Activated T-cell treated with anti-CD3 and anti-CD28 coated beads, Interleukin-2, amount 50 U/mL, for 72 hours (primary cell): ENCODE results near the gene KRT71. TPM values are rescaled to one million over a fixed set of nuclear protein-coding genes. Genes with fewer than 3 reads are reported as not detected.
"Not testable (repeated sequence)": the region's sequence is repeated elsewhere in the genome, so short reads cannot be mapped to it uniquely, and the experiment has no call there.

Experiments used
- ATAC-seq, 2 donors: fragments of 150-1000 bp; cut with Tn5 transposase; replicated peaks in 1 of 2; 2 replicates each; pipeline ENCODE4 v1.10.0; 2021; ENCODE audit warnings: moderate library complexity in 2 of 2, mild to moderate bottlenecking in 1 of 2
- DNase-seq, 2 donors: peaks; one replicate each; pipeline ENCODE4 v3.0.0; 2021 to 2022; ENCODE audit warnings: mixed read lengths in 1 of 2
- H3K27ac Mint-ChIP-seq: one replicate; pipeline ENCODE4 v1.8.0; 2022; ENCODE audit warnings: mild to moderate bottlenecking, moderate library complexity, mixed read lengths
- H3K27me3 Mint-ChIP-seq: one replicate; pipeline ENCODE4 v1.8.0; 2022; ENCODE audit warnings: low read depth, mixed read lengths
- H3K36me3 Mint-ChIP-seq, 2 donors: one replicate each; pipeline ENCODE4 v1.8.0; 2022; ENCODE audit warnings: mixed read lengths in 2 of 2, mild to moderate bottlenecking in 1 of 2; ENCODE audit not compliant: insufficient read depth in 2 of 2
- H3K4me1 Mint-ChIP-seq: one replicate; pipeline ENCODE4 v1.8.0; 2022; ENCODE audit warnings: low read depth, mixed read lengths
- H3K4me3 Mint-ChIP-seq, 2 donors: one replicate each; pipeline ENCODE4 v1.8.0; 2022; ENCODE audit warnings: mild to moderate bottlenecking in 2 of 2, mixed read lengths in 2 of 2, moderate library complexity in 2 of 2
- H3K9me3 Mint-ChIP-seq, 2 donors: one replicate each; pipeline ENCODE4 v1.8.0; 2022; ENCODE audit warnings: mixed read lengths in 2 of 2
- total RNA-seq, 2 donors: library from RNA; stranded (reverse); gene quantifications; one replicate each; pipeline ENCODE4 v1.2.3, GENCODE V29; 2022

The KRT71 gene
- not detected for total RNA-seq

- DNase-seq (no peak), ATAC-seq (no peak)
- H3K36me3 Mint-ChIP-seq, result no peaks in the 10 kb centered on the region
- H3K4me1 Mint-ChIP-seq, result no peaks in the 10 kb centered on the region
- H3K9me3 Mint-ChIP-seq, result no peaks in the 10 kb centered on the region
- no peak within 1 kb of the TSS for H3K4me3 Mint-ChIP-seq
- H3K27ac Mint-ChIP-seq, result no peak within 1 kb of the TSS
- peaks cover 16% of the 10 kb centered on the region for H3K27me3 Mint-ChIP-seq
These were observed at the start of gene KRT71 for GRCh38 chr12:52552681-52553195. TSS of gene KRT71 (minus strand) at chr12:52553145. CDS start at chr12:52553077, 68 bp downstream.

- Mint-ChIP-seq H3K4me1 (peaks cover 50% of the 10 kb centered on the region), H3K9me3 (no peaks in the 10 kb centered on the region), H3K4me3 (no peak overlapping the region), H3K27ac (no peak overlapping the region), H3K36me3 (no peaks in the 10 kb centered on the region), H3K27me3 (peaks cover 7% of the 10 kb centered on the region)
- no peak for DNase-seq
- ATAC-seq, result no peak
These were observed 49.6 kb upstream of the KRT71 start for GRCh38 chr12:52602552-52602951.

GRCh38 chr12:52601671-52602070, 48.7 kb upstream of the KRT71 start:
- Mint-ChIP-seq H3K4me3 (no peak overlapping the region), H3K4me1 (peaks cover 41% of the 10 kb centered on the region), H3K27me3 (peaks cover 7% of the 10 kb centered on the region), H3K9me3 (no peaks in the 10 kb centered on the region), H3K27ac (no peak overlapping the region), H3K36me3 (no peaks in the 10 kb centered on the region)
- DNase-seq (no peak), ATAC-seq (no peak)

GRCh38 chr12:52600941-52601481, 48.1 kb upstream of the KRT71 start, which contains the start of gene KRT72:
TSS of gene KRT72 (minus strand) at chr12:52601463. CDS start at chr12:52601452, 11 bp downstream.
- H3K27ac Mint-ChIP-seq, result no peak within 1 kb of the TSS
- H3K4me3 Mint-ChIP-seq, result no peak within 1 kb of the TSS
- no peaks in the 10 kb centered on the region for H3K9me3 Mint-ChIP-seq
- peaks cover 7% of the 10 kb centered on the region for H3K27me3 Mint-ChIP-seq
- DNase-seq (no peak), ATAC-seq (no peak)
- H3K4me1 Mint-ChIP-seq, result peaks cover 38% of the 10 kb centered on the region
- no peaks in the 10 kb centered on the region for H3K36me3 Mint-ChIP-seq

- no peak for DNase-seq
- H3K27me3 Mint-ChIP-seq, result peaks cover 7% of the 10 kb centered on the region
- H3K9me3 Mint-ChIP-seq, result no peaks in the 10 kb centered on the region
- H3K27ac Mint-ChIP-seq, result no peak overlapping the region
- peaks cover 33% of the 10 kb centered on the region for H3K4me1 Mint-ChIP-seq
- no peak for ATAC-seq
- H3K4me3 Mint-ChIP-seq, result no peak overlapping the region
- H3K36me3 Mint-ChIP-seq, result no peaks in the 10 kb centered on the region
These were observed 47.5 kb upstream of the KRT71 start for GRCh38 chr12:52600475-52600874.

- H3K4me1 Mint-ChIP-seq, result peaks cover 29% of the 10 kb centered on the region
- no peak overlapping the region for H3K4me3 Mint-ChIP-seq
- H3K36me3 Mint-ChIP-seq, result no peaks in the 10 kb centered on the region
- no peak for DNase-seq
- no peaks in the 10 kb centered on the region for H3K9me3 Mint-ChIP-seq
- ATAC-seq, result no peak
- peaks cover 7% of the 10 kb centered on the region for H3K27me3 Mint-ChIP-seq
- no peak overlapping the region for H3K27ac Mint-ChIP-seq
These were observed 47.1 kb upstream of the KRT71 start for GRCh38 chr12:52600071-52600470.

GRCh38 chr12:52598966-52599365, 46.0 kb upstream of the KRT71 start:
- Mint-ChIP-seq H3K4me3 (no peak overlapping the region), H3K4me1 (peaks cover 17% of the 10 kb centered on the region), H3K27ac (no peak overlapping the region), H3K9me3 (peaks cover 0 to 2% of the 10 kb centered on the region in 2 donors), H3K27me3 (peaks cover 7% of the 10 kb centered on the region), H3K36me3 (no peaks in the 10 kb centered on the region)
- DNase-seq, result no peak
- no peak for ATAC-seq

- not testable (repeated sequence) for H3K27ac Mint-ChIP-seq, H3K4me3 Mint-ChIP-seq, H3K9me3 Mint-ChIP-seq, H3K36me3 Mint-ChIP-seq, ATAC-seq, H3K27me3 Mint-ChIP-seq, DNase-seq
- peaks cover 10% of the 10 kb centered on the region for H3K4me1 Mint-ChIP-seq
These were observed 41.3 kb upstream of the KRT71 start for GRCh38 chr12:52594237-52594636.

- no peak overlapping the region for H3K4me3 Mint-ChIP-seq
- DNase-seq, result no peak
- peaks cover 0 to 2% of the 10 kb centered on the region in 2 donors for H3K9me3 Mint-ChIP-seq
- no peak overlapping the region for H3K27ac Mint-ChIP-seq
- H3K4me1 Mint-ChIP-seq, result peaks cover 17% of the 10 kb centered on the region
- no peaks in the 10 kb centered on the region for H3K36me3 Mint-ChIP-seq
- no peaks in the 10 kb centered on the region for H3K27me3 Mint-ChIP-seq
- ATAC-seq, result no peak
These were observed 38.6 kb upstream of the KRT71 start for GRCh38 chr12:52591521-52591920.

GRCh38 chr12:52590021-52590420, 37.1 kb upstream of the KRT71 start:
- Mint-ChIP-seq H3K27ac (no peak overlapping the region), H3K4me3 (no peak overlapping the region), H3K36me3 (no peaks in the 10 kb centered on the region), H3K4me1 (peaks cover 31% of the 10 kb centered on the region), H3K9me3 (peaks cover 0 to 2% of the 10 kb centered on the region in 2 donors), H3K27me3 (no peaks in the 10 kb centered on the region)
- ATAC-seq (no peak), DNase-seq (no peak)

GRCh38 chr12:52587563-52587962, 34.6 kb upstream of the KRT71 start:
- H3K27ac Mint-ChIP-seq, result peak overlapping the region; percentile 11

GRCh38 chr12:52585946-52586345, 33.0 kb upstream of the KRT71 start:
- Mint-ChIP-seq H3K36me3 (no peaks in the 10 kb centered on the region), H3K4me1 (peaks cover 28% of the 10 kb centered on the region), H3K27me3 (no peaks in the 10 kb centered on the region), H3K9me3 (no peaks in the 10 kb centered on the region), H3K4me3 (no peak overlapping the region), H3K27ac (no peak overlapping the region)
- ATAC-seq (peak; percentile 79 to 80), DNase-seq (peak; percentile 29 to 47)

More at GRCh38 chr12:52587563-52587962, 34.6 kb upstream of the KRT71 start:
- Mint-ChIP-seq H3K27me3 (no peaks in the 10 kb centered on the region), H3K36me3 (no peaks in the 10 kb centered on the region), H3K4me1 (peaks cover 34% of the 10 kb centered on the region), H3K9me3 (no peaks in the 10 kb centered on the region), H3K4me3 (no peak overlapping the region)
- DNase-seq, result no peak
- no peak for ATAC-seq

GRCh38 chr12:52585066-52585465, 32.1 kb upstream of the KRT71 start:
- Mint-ChIP-seq H3K27ac (no peak overlapping the region), H3K27me3 (no peaks in the 10 kb centered on the region)

GRCh38 chr12:52584156-52584682, 31.3 kb upstream of the KRT71 start:
- H3K4me3 Mint-ChIP-seq, result no peak overlapping the region
- H3K27me3 Mint-ChIP-seq, result no peaks in the 10 kb centered on the region
- no peak overlapping the region for H3K27ac Mint-ChIP-seq
- DNase-seq (no peak), ATAC-seq (no peak)
- peaks cover 36% of the 10 kb centered on the region for H3K4me1 Mint-ChIP-seq
- no peaks in the 10 kb centered on the region for H3K36me3 Mint-ChIP-seq
- no peaks in the 10 kb centered on the region for H3K9me3 Mint-ChIP-seq

More at GRCh38 chr12:52585066-52585465, 32.1 kb upstream of the KRT71 start:
- no peaks in the 10 kb centered on the region for H3K36me3 Mint-ChIP-seq
- ATAC-seq (no peak), DNase-seq (no peak)
- H3K9me3 Mint-ChIP-seq, result no peaks in the 10 kb centered on the region
- peaks cover 36% of the 10 kb centered on the region for H3K4me1 Mint-ChIP-seq
- H3K4me3 Mint-ChIP-seq, result no peak overlapping the region
